Measurements from ENCODE around the gene LZTS2.

- TF ChIP-seq EZH2 (IDR thresholded peaks at IDR 0.05) (no peak), FOXP2 (optimal IDR thresholded peaks at IDR 0.05; ENCODE audit: control extremely low read depth, extremely low read length, insufficient read depth) (no peak), POLR2AphosphoS5 (IDR thresholded peaks at IDR 0.05; ENCODE audit: borderline replicate concordance, low read depth, low read length) (no peak)
Observed at GRCh38 chr10:101020427-101021075, 20.9 kb downstream of the LZTS2 start.
